Parathyroid adenoma (tissue), 2 donors: ENCODE measurements around the gene DGCR2.
A peak's percentile ranks its signal among the peaks of the same experiment; 100 is the strongest.

ENCODE experiments used
- H2AFZ ChIP-seq: fragments of 300-600 bp; sonication (generic); one replicate; pipeline ENCODE4 v1.7.0; 2017; ENCODE audit warnings: antibody characterized with exemption, mild to moderate bottlenecking
- H3K27ac ChIP-seq: fragments of 300-600 bp; sonication (generic); one replicate; pipeline ENCODE4 v1.7.0; 2017
- H3K27me3 ChIP-seq: fragments of 300-600 bp; sonication (generic); one replicate; pipeline ENCODE4 v1.7.0; 2017; ENCODE audit warnings: low read length; ENCODE audit not compliant: control insufficient read depth, insufficient read depth
- H3K36me3 ChIP-seq: fragments of 300-600 bp; sonication (generic); one replicate; pipeline ENCODE4 v1.7.0; 2017; ENCODE audit warnings: low read length; ENCODE audit not compliant: control insufficient read depth, insufficient read depth
- H3K4me1 ChIP-seq: fragments of 300-600 bp; sonication (generic); one replicate; pipeline ENCODE4 v1.7.0; 2017; ENCODE audit warnings: control low read depth
- H3K4me2 ChIP-seq: fragments of 300-600 bp; sonication (generic); one replicate; pipeline ENCODE4 v1.7.0; 2017; ENCODE audit warnings: low read length
- H3K4me3 ChIP-seq: fragments of 300-600 bp; sonication (generic); one replicate; pipeline ENCODE4 v1.7.0; 2017; ENCODE audit warnings: low read depth, low read length
- H3K79me2 ChIP-seq: fragments of 300-600 bp; sonication (generic); one replicate; pipeline ENCODE4 v1.7.0; 2017; ENCODE audit warnings: control low read depth
- H3K9ac ChIP-seq: fragments of 300-600 bp; sonication (generic); one replicate; pipeline ENCODE4 v1.7.0; 2017; ENCODE audit warnings: mild to moderate bottlenecking
- H3K9me3 ChIP-seq: fragments of 300-600 bp; sonication (generic); one replicate; pipeline ENCODE4 v1.7.0; 2017; ENCODE audit warnings: low read length; ENCODE audit not compliant: control insufficient read depth
- CTCF ChIP-seq: fragments of 300-600 bp; sonication (generic); IDR thresholded peaks from one replicate; pipeline ENCODE4 v1.7.0; 2017; ENCODE audit warnings: antibody characterized with exemption, mild to moderate bottlenecking
- donor health status: primary hyperparathyroidism.

The DGCR2 gene

GRCh38 chr22:19143967-19144400 lies 21.8 kb upstream of the DGCR2 start:
- H3K4me3 ChIP-seq = peak overlapping the region; percentile 88
- H3K9ac ChIP-seq = no peak overlapping the region
- no peaks in the 10 kb centered on the region for H3K9me3 ChIP-seq
- H3K27me3 ChIP-seq = no peaks in the 10 kb centered on the region
- H3K4me2 ChIP-seq = peak overlapping the region; percentile 85
- no peaks in the 10 kb centered on the region for H3K4me1 ChIP-seq
- no peak for TF ChIP-seq CTCF
- H3K27ac ChIP-seq = peak overlapping the region; percentile 54
- H2AFZ ChIP-seq = peak overlapping the region; percentile 73
- H3K36me3 ChIP-seq = no peaks in the 10 kb centered on the region
- H3K79me2 ChIP-seq = peaks cover 6% of the 10 kb centered on the region

GRCh38 chr22:19143212-19143611 lies 21.0 kb upstream of the DGCR2 start:
- Histone ChIP-seq H3K27me3 (no peaks in the 10 kb centered on the region), H3K9ac (no peak overlapping the region), H3K9me3 (no peaks in the 10 kb centered on the region), H3K4me2 (no peak overlapping the region), H3K4me3 (no peak overlapping the region), H3K27ac (no peak overlapping the region), H3K36me3 (no peaks in the 10 kb centered on the region), H3K4me1 (no peaks in the 10 kb centered on the region), H3K79me2 (peaks cover 6% of the 10 kb centered on the region), H2AFZ (no peak overlapping the region)
- no peak for TF ChIP-seq CTCF

GRCh38 chr22:19142394-19142793 lies 20.2 kb upstream of the DGCR2 start:
- H3K79me2 ChIP-seq = peaks cover 6% of the 10 kb centered on the region
- H3K27ac ChIP-seq = no peak overlapping the region
- no peak overlapping the region for H3K9ac ChIP-seq
- TF ChIP-seq CTCF = no peak
- H3K36me3 ChIP-seq = no peaks in the 10 kb centered on the region
- no peaks in the 10 kb centered on the region for H3K4me1 ChIP-seq
- H3K9me3 ChIP-seq = no peaks in the 10 kb centered on the region
- no peak overlapping the region for H3K4me2 ChIP-seq
- H3K27me3 ChIP-seq = no peaks in the 10 kb centered on the region
- H3K4me3 ChIP-seq = no peak overlapping the region
- H2AFZ ChIP-seq = no peak overlapping the region

DNA sequence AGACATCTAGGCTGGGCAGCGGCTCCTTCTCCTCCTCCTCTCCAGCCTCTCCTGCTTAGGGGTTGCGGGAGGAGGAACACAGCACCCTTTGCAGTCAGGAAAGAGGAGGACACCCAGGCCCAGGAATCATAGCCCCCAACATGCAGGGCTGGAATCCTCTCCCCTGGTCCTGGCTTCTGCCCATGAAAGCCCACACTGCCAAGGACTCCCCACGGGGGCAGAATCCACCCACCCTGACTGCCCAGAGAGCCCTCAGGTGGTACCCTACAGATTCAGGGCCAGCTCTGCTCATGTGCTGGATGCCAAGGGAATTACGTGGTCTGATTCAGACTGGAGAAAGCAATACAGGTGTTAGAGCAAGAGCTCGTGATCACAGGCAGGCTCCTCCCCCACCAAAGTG lies 17.8 kb upstream of the DGCR2 start:
- Histone ChIP-seq H3K36me3 (no peaks in the 10 kb centered on the region), H3K27me3 (no peaks in the 10 kb centered on the region), H3K79me2 (peaks cover 6% of the 10 kb centered on the region)

More for the DNA sequence above, 17.8 kb upstream of the DGCR2 start:
- Histone ChIP-seq H3K27ac (no peak overlapping the region), H3K4me2 (no peak overlapping the region), H2AFZ (no peak overlapping the region), H3K9ac (no peak overlapping the region), H3K9me3 (no peaks in the 10 kb centered on the region), H3K4me1 (no peaks in the 10 kb centered on the region), H3K4me3 (no peak overlapping the region)
- TF ChIP-seq CTCF = no peak
